CD4-positive, alpha-beta T cell (primary cell): Measurements from ENCODE around the gene CDK14. TPM values are rescaled to one million over a fixed set of nuclear protein-coding genes. Genes with fewer than 3 reads are reported as not detected.

ENCODE experiments used
- ATAC-seq: fragments of 200-7000 bp; cut with Tn5 transposase; one replicate; pipeline ENCODE4 v1.10.0; 2022; ENCODE audit warnings: mild to moderate bottlenecking; ENCODE audit not compliant: poor library complexity
- CTCF ChIA-PET: fragments of 350-600 bp; sonication (Branson Sonifier 250); formaldehyde crosslinking; loops from one replicate; lab custom pipeline; 2021; ENCODE audit warnings: antibody characterized with exemption, inconsistent platforms; lab: Charles Lee
- POLR2A ChIA-PET: fragments of 350-600 bp; sonication (Branson Sonifier 250); formaldehyde crosslinking; loops from one replicate; lab custom pipeline; 2021; ENCODE audit warnings: antibody characterized with exemption, inconsistent platforms; lab: Charles Lee
- DNase-seq, 14 experiments: peaks; one replicate each; pipeline ENCODE4 v3.0.0-alpha.2; 2013 to 2020; ENCODE audit warnings: mixed read lengths in 2 of 14
- H3K27ac ChIP-seq, 2 donors: one replicate each; pipeline versions ENCODE4 v1.5.1 to v1.7.0; 2013; ENCODE audit warnings: low read length in 2 of 2, low read depth in 1 of 2, mild to moderate bottlenecking in 1 of 2
- H3K27me3 ChIP-seq, 2 experiments: 1 replicate in 1 of 2; 2 replicates in 1 of 2; pipeline versions ENCODE4 v1.6.1 to v1.7.0; 2013; ENCODE audit warnings: low read length in 2 of 2, control low read depth in 1 of 2, mild to moderate bottlenecking in 1 of 2, moderate library complexity in 1 of 2; ENCODE audit not compliant: insufficient read depth in 2 of 2, control insufficient read depth in 1 of 2
- H3K36me3 ChIP-seq: one replicate; pipeline ENCODE4 v1.6.1; 2013; ENCODE audit warnings: low read length, control low read depth; ENCODE audit not compliant: insufficient read depth
- H3K4me1 ChIP-seq: one replicate; pipeline ENCODE4 v1.6.1; 2013; ENCODE audit warnings: low read length, control low read depth; ENCODE audit not compliant: insufficient read depth
- H3K4me3 ChIP-seq: one replicate; pipeline ENCODE4 v1.5.1; 2013; ENCODE audit warnings: mild to moderate bottlenecking, low read length, moderate library complexity
- H3K9me3 ChIP-seq, 2 experiments: 1 replicate in 1 of 2; 2 replicates in 1 of 2; pipeline versions ENCODE4 v1.6.1 to v1.7.0; 2013; ENCODE audit warnings: low read length in 2 of 2, mild to moderate bottlenecking in 2 of 2, control low read depth in 1 of 2, moderate library complexity in 1 of 2; ENCODE audit not compliant: control insufficient read depth in 1 of 2, insufficient read depth in 1 of 2
- H3K27ac Mint-ChIP-seq: one replicate; pipeline ENCODE4 v1.8.0; 2020; ENCODE audit warnings: mixed read lengths
- H3K27me3 Mint-ChIP-seq: one replicate; pipeline ENCODE4 v1.8.0; 2021; ENCODE audit warnings: mixed read lengths
- H3K36me3 Mint-ChIP-seq: one replicate; pipeline ENCODE4 v1.8.0; 2021; ENCODE audit warnings: low read depth, mixed read lengths
- H3K4me1 Mint-ChIP-seq: one replicate; pipeline ENCODE4 v1.8.0; 2021; ENCODE audit warnings: low read depth, mixed read lengths
- H3K4me3 Mint-ChIP-seq: one replicate; pipeline ENCODE4 v1.8.0; 2020; ENCODE audit warnings: mild to moderate bottlenecking, mixed read lengths
- H3K9me3 Mint-ChIP-seq: one replicate; pipeline ENCODE4 v1.8.0; 2020; ENCODE audit warnings: mixed read lengths
- intact Hi-C, 2 experiments: fragments of 100-400 bp; cut with DNase I in 1 of 2; cut with micrococcal nuclease in 1 of 2; formaldehyde crosslinking; loops; one replicate each; pipeline versions ENCODE4 v1.15.1 to v1.9.0; 2023 to 2025; cut with DNase I, micrococcal nuclease
- total RNA-seq, 174 experiments: library from RNA in 2 of 174; stranded (reverse) in 2 of 174; gene quantifications; one replicate each; pipeline ENCODE4 v1.2.3 and lab custom pipeline; 2021 to 2026
- TF ChIP-seq, protein P1 (sequence below): fragments of 200-600 bp; IDR thresholded peaks from one replicate; pipeline ENCODE4 v1.8.0; 2022; ENCODE audit warnings: antibody characterized with exemption, mild to moderate bottlenecking

CDK14 gene
- total RNA-seq, 2 experiments from 2014 or later, result 0.45 to 0.47 TPM

DNA sequence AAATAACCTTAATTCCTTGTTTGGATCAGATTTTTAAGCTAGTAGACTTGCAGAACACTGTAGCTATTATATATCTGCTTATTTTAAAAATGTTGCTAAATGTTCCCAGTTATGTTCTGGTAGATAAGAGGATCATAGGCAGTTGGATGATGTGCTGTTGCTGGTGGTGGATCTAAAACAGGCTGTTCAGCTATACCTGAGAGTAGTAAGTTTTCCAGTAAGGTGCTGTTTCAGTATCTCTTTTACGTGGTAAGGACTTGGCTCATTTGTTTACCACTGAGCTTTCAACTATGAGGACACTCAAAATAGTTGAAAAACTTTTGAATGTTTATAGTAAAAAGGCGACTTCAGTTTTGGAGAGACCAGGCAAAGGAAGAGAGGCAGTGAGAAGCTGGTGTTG lies 180.9 kb downstream of the CDK14 start:
- Histone ChIP-seq H3K4me3 (no peak overlapping the region), H3K36me3 (no peaks in the 10 kb centered on the region), H3K27ac (no peak overlapping the region), H3K9me3 (no peaks in the 10 kb centered on the region), H3K27me3 (no peaks in the 10 kb centered on the region), H3K4me1 (no peaks in the 10 kb centered on the region)
- no peak overlapping the region for H3K4me3 Mint-ChIP-seq
- intact Hi-C loops, result no loop called here
- no peaks in the 10 kb centered on the region for H3K4me1 Mint-ChIP-seq
- ChIA-PET CTCF (no interaction called here), POLR2A (no interaction called here)
- H3K27ac Mint-ChIP-seq, result no peak overlapping the region
- DNase-seq, result no peak
- peaks cover 2% of the 10 kb centered on the region for H3K9me3 Mint-ChIP-seq
- no peaks in the 10 kb centered on the region for H3K36me3 Mint-ChIP-seq
- no peaks in the 10 kb centered on the region for H3K27me3 Mint-ChIP-seq
- ATAC-seq, result no peak
- TF ChIP-seq, protein P1, sequence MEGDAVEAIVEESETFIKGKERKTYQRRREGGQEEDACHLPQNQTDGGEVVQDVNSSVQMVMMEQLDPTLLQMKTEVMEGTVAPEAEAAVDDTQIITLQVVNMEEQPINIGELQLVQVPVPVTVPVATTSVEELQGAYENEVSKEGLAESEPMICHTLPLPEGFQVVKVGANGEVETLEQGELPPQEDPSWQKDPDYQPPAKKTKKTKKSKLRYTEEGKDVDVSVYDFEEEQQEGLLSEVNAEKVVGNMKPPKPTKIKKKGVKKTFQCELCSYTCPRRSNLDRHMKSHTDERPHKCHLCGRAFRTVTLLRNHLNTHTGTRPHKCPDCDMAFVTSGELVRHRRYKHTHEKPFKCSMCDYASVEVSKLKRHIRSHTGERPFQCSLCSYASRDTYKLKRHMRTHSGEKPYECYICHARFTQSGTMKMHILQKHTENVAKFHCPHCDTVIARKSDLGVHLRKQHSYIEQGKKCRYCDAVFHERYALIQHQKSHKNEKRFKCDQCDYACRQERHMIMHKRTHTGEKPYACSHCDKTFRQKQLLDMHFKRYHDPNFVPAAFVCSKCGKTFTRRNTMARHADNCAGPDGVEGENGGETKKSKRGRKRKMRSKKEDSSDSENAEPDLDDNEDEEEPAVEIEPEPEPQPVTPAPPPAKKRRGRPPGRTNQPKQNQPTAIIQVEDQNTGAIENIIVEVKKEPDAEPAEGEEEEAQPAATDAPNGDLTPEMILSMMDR, result no peak

DNA sequence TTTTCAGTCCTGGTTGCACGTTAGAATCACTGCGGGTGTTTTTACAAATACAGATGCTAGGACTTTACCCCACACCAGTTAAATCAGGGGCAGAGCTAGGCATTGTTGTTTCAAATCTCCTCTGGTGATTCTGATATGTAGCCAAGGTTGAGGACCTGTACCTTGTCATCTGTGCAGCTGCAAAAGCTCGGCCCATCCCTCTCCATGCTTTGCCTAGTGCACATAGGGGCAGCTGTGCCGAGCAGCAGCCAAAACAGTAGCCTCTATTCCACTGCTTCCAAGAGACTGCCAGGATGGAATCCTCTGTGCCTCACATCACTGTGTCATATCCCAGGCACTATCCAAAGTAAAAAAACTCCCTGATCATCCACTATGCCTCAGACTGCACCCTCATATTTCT lies 181.3 kb downstream of the CDK14 start:
- POLR2A ChIA-PET, result no interaction called here
- no peaks in the 10 kb centered on the region for H3K4me1 Mint-ChIP-seq
- no peaks in the 10 kb centered on the region for H3K4me1 ChIP-seq

DNA sequence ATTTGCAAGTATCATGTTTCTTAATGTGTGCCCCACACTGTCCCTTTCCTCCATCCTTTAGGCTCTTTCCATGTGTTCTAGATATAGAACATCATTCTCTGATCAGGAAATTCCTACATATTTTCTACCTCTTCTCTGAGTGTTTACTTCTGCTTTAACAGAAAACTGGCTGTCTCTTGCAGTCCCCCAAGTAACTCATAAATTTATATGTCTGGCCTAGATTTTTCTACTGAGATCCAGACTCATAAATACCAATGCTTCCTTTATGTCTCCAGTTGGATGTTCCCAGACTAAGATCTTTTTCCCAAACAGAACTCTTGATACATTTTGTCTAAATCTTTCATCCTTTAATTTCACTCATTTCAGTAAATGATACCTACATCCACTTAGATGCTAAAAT lies 181.8 kb downstream of the CDK14 start:
- no peaks in the 10 kb centered on the region for H3K36me3 Mint-ChIP-seq
- no peaks in the 10 kb centered on the region for H3K27me3 Mint-ChIP-seq
- ChIA-PET POLR2A (no interaction called here), CTCF (no interaction called here)
- intact Hi-C loops, result no loop called here
- DNase-seq (no peak), ATAC-seq (no peak)
- Histone ChIP-seq H3K4me3 (no peak overlapping the region), H3K27me3 (no peaks in the 10 kb centered on the region), H3K9me3 (no peaks in the 10 kb centered on the region), H3K36me3 (no peaks in the 10 kb centered on the region), H3K4me1 (no peaks in the 10 kb centered on the region), H3K27ac (no peak overlapping the region)
- no peak overlapping the region for H3K4me3 Mint-ChIP-seq
- no peak overlapping the region for H3K27ac Mint-ChIP-seq
- peaks cover 3% of the 10 kb centered on the region for H3K9me3 Mint-ChIP-seq
- TF ChIP-seq, protein P1, result no peak
- no peaks in the 10 kb centered on the region for H3K4me1 Mint-ChIP-seq

More for the DNA sequence above, 181.3 kb downstream of the CDK14 start:
- CTCF ChIA-PET, result no interaction called here
- Mint-ChIP-seq H3K36me3 (no peaks in the 10 kb centered on the region), H3K4me3 (no peak overlapping the region), H3K27me3 (no peaks in the 10 kb centered on the region), H3K27ac (no peak overlapping the region), H3K9me3 (peaks cover 2% of the 10 kb centered on the region)
- H3K27me3 ChIP-seq, result no peaks in the 10 kb centered on the region
- TF ChIP-seq, protein P1, result no peak
- DNase-seq (no peak), ATAC-seq (no peak)
- H3K27ac ChIP-seq, result no peak overlapping the region
- no peaks in the 10 kb centered on the region for H3K9me3 ChIP-seq
- no peaks in the 10 kb centered on the region for H3K36me3 ChIP-seq
- intact Hi-C loops, result no loop called here
- no peak overlapping the region for H3K4me3 ChIP-seq
